GM18508 (cell line): ENCODE measurements around the gene OR51M1.

ENCODE experiments used
- ATAC-seq: cut with Tn5 transposase; IDR thresholded peaks from one replicate; pipeline ENCODE4 v1.9.1; 2021; ENCODE audit warnings: moderate number of reproducible peaks; ENCODE audit not compliant: insufficient read depth, unreplicated experiment

OR51M1 gene

DNA sequence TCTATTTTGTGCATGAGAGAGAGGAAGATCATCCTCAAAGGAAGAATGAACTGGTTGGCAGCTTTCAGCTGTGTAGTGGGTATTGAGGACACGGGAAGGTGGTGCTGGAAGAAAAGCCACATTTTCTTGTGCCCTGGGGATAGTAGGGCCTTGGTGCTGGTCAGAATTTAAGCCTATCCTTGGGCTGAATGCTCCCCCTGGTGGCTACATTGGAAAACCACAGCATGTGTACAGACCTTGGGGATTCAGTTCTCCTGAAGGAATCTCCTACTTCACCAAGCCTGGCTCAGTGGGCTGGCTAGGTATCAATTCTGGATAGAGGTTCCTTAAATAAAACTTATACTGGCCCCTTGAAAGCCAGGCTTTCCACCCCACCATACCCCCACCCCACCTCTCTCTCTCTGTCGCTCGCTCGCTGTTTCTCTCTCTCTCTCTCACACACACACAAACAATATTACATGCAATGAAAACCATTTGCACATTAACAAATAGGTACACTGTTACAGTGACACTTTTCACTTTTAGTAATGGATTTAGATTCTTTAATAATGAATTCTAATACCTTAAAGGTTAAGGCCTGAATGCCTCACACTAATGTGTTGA, 2.8 kb upstream of the OR51M1 start:
- ATAC-seq = peak; percentile 89

- ATAC-seq = no peak
Measured at GRCh38 chr11:5384335-5384734, 723 bp downstream of the OR51M1 start.

- ATAC-seq = no peak
Measured at GRCh38 chr11:5390210-5390609, 6.6 kb downstream of the OR51M1 start.

DNA sequence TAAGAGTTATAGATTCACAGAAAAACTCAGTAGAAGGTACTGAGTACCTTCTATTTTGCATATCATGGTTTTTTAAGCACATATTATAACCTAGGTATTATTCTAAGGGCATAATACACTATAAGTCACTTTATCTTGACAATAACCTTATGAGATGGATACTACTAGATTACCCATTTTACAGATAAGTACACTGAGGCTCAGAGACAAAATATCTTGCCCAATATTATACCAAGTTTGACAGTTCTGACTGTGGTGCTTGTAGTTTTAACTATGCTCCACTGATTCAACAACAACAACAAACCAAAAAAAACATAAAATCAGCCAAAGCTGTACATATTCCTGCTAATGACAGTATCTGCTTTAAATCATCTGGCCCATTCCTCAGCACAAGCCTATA, 10.5 kb downstream of the OR51M1 start:
- no peak for ATAC-seq

GRCh38 chr11:5398936-5399335, 15.3 kb downstream of the OR51M1 start:
- ATAC-seq = no peak

GRCh38 chr11:5405173-5405572, 21.6 kb downstream of the OR51M1 start:
- no peak for ATAC-seq

GRCh38 chr11:5420993-5421392, 37.4 kb downstream of the OR51M1 start:
- ATAC-seq = no peak

- no peak for ATAC-seq
Measured at GRCh38 chr11:5421811-5422210, 38.2 kb downstream of the OR51M1 start, which contains the start of gene OR51Q1. OR51Q1 (plus strand) TSS chr11:5422111; CDS start chr11:5422201, 90 bp downstream.

DNA sequence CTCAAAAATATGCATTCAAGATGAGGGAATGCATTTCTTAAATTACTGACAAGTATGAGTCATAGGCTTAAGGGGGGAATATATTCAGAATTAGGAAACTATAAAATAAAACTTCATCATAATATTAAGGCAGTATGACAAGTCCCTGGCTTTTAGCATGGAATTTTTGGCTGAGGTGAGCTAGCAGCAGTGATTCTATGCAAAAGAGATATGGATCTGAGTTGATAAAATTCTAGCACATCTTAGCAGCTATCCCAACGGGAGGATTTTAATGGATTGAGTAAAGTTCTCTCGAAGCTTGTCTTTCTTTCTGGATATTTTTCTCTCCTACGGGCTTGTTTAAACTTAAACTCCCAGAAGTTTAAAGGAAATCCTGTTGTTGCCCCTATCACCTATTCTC, 39.5 kb downstream of the OR51M1 start:
- no peak for ATAC-seq

DNA sequence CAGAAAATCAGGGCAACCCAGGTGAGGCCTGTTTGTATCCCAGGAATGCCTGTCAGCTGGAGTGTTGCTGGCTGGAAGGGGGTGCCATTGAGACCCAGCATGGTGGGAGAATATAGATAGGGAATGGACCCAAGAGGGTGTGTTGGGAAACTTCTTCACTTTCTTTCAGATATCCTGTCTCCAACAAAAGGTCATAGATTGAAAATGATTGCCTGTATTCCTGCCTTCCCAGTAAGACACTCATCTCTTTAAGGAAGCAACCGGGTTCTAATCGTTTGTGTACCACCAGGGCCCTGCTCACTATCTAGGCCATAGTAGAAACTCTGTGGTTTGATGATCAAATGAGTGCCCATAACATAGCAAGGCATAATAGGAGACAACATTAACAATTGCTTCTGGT, 57.8 kb downstream of the OR51M1 start, which contains the start of gene OR51I1:
Gene OR51I1, minus strand, starts transcription at position 101 of the 400 bp plus-strand sequence. Its CDS starts 0 bp downstream, at position 101.
- ATAC-seq = no peak
